ENCODE measurements around the gene PHF2.

GRCh38 chr9:93668261-93668871, 92.0 kb downstream of the PHF2 start:
- TF ChIP-seq, protein P1, sequence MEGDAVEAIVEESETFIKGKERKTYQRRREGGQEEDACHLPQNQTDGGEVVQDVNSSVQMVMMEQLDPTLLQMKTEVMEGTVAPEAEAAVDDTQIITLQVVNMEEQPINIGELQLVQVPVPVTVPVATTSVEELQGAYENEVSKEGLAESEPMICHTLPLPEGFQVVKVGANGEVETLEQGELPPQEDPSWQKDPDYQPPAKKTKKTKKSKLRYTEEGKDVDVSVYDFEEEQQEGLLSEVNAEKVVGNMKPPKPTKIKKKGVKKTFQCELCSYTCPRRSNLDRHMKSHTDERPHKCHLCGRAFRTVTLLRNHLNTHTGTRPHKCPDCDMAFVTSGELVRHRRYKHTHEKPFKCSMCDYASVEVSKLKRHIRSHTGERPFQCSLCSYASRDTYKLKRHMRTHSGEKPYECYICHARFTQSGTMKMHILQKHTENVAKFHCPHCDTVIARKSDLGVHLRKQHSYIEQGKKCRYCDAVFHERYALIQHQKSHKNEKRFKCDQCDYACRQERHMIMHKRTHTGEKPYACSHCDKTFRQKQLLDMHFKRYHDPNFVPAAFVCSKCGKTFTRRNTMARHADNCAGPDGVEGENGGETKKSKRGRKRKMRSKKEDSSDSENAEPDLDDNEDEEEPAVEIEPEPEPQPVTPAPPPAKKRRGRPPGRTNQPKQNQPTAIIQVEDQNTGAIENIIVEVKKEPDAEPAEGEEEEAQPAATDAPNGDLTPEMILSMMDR (IDR thresholded peaks at IDR 0.05; ENCODE audit: insufficient read depth, low read depth, low read length), result no peak
- no peak for TF ChIP-seq EZH2 (IDR thresholded peaks at IDR 0.05; ENCODE audit: insufficient read depth, low read length)
